K562 (cell line): ENCODE results near the gene FRYL. TPM values are rescaled to one million over a fixed set of nuclear protein-coding genes. Genes with fewer than 3 reads are reported as not detected.

Source experiments
- ATAC-seq: fragments of 200-7000 bp; cut with Tn5 transposase; 3 replicates; pipeline ENCODE4 v1.9.1; 2020; ENCODE audit warnings: moderate library complexity
- BruUV-seq: library from RNA; stranded (reverse); fragments of 400-500 nt; replicated peaks from 2 replicates; lab custom pipeline; 2021; lab: Mats Ljungman, UMichigan
- CTCF ChIA-PET: fragments of 300-600 bp; formaldehyde crosslinking; extraction: SDS; loops from one replicate; lab custom pipeline; 2021; ENCODE audit warnings: low intra/inter-chr PET ratio; lab: Yijun Ruan, JAX
- POLR2A ChIA-PET: fragments of 300-600, 350-650 bp; sonication (Branson Sonifier 250); formaldehyde crosslinking; extraction: SDS; loops from one replicate; lab custom pipeline; 2021; ENCODE audit warnings: antibody characterized with exemption, inconsistent platforms; lab: Yijun Ruan, JAX
- DNase-seq, 4 experiments: peaks; one replicate each; pipeline versions ENCODE4 v3.0.0 to v3.0.0-alpha.2; 2011 to 2018; ENCODE audit warnings: low spot score in 3 of 4, mixed read lengths in 3 of 4; ENCODE audit errors: extremely low read depth in 1 of 4
- FAIRE-seq: peaks from 2 replicates; lab custom pipeline; 2011; peaks lifted over from hg19 to GRCh38; lab: Jason Lieb, UNC
- H2AFZ ChIP-seq: 2 replicates; pipeline ENCODE4 v1.6.0; 2011; ENCODE audit warnings: low read depth, low read length, control low read depth, inconsistent platforms
- H3K27ac ChIP-seq: fragments of 200-600 bp; 3 replicates; pipeline ENCODE4 v1.8.0; 2011; ENCODE audit warnings: low read depth, mild to moderate bottlenecking, control low read depth, inconsistent platforms, low read length, moderate library complexity, mixed read lengths; ENCODE audit errors: extremely low read depth
- H3K27me3 ChIP-seq, 2 experiments: fragments of 300-600 bp in 1 of 2; 2 replicates in 1 of 2; 3 replicates in 1 of 2; pipeline versions ENCODE4 v1.6.0 to v1.8.0; 2011; ENCODE audit warnings: inconsistent platforms in 2 of 2, low read length in 2 of 2, mild to moderate bottlenecking in 1 of 2, mixed read lengths in 1 of 2, moderate library complexity in 1 of 2; ENCODE audit not compliant: control insufficient read depth in 2 of 2, insufficient read depth in 2 of 2
- H3K36me3 ChIP-seq: fragments of 300-600 bp; 3 replicates; pipeline ENCODE4 v1.8.0; 2011; ENCODE audit warnings: mild to moderate bottlenecking, low read length, inconsistent platforms; ENCODE audit not compliant: control insufficient read depth, insufficient read depth
- H3K4me1 ChIP-seq, 2 experiments: fragments of 200-600 bp in 1 of 2; replicated peaks in 1 of 2; 2 replicates in 1 of 2; 3 replicates in 1 of 2; pipeline versions ENCODE4 v1.5.1 to v1.8.0; 2011; ENCODE audit warnings: inconsistent platforms in 2 of 2, low read length in 2 of 2, mild to moderate bottlenecking in 1 of 2, mixed read lengths in 1 of 2, moderate library complexity in 1 of 2; ENCODE audit not compliant: control insufficient read depth in 2 of 2, insufficient read depth in 2 of 2
- H3K4me2 ChIP-seq: 2 replicates; pipeline ENCODE4 v1.6.1; 2011; ENCODE audit warnings: low read length, control low read depth, inconsistent platforms, mixed read lengths; ENCODE audit not compliant: insufficient read depth
- H3K4me3 ChIP-seq: fragments of 200-600 bp; sonication (generic), shearing (Covaris generic); 2 replicates; pipeline ENCODE4 v1.5.1; 2016; ENCODE audit warnings: control low read depth, inconsistent platforms
- H3K79me2 ChIP-seq: fragments of 200-600 bp; 3 replicates; pipeline ENCODE4 v1.8.0; 2011; ENCODE audit warnings: low read length, inconsistent platforms; ENCODE audit not compliant: control insufficient read depth, insufficient read depth
- H3K9ac ChIP-seq, 2 experiments: 2 replicates each; pipeline versions ENCODE4 v1.6.0 to v1.6.1; 2011; ENCODE audit warnings: low read depth in 2 of 2, low read length in 2 of 2, control low read depth in 1 of 2, inconsistent platforms in 1 of 2, mild to moderate bottlenecking in 1 of 2, mixed read lengths in 1 of 2; ENCODE audit not compliant: insufficient read depth in 1 of 2
- H3K9me1 ChIP-seq: one replicate; pipeline ENCODE4 v1.6.0; 2011; ENCODE audit warnings: inconsistent platforms, mild to moderate bottlenecking, low read length, moderate library complexity; ENCODE audit not compliant: control insufficient read depth, insufficient read depth
- H3K9me3 ChIP-seq: replicated peaks from 2 replicates; pipeline ENCODE4 v1.5.1; 2011; ENCODE audit warnings: low read depth, low read length, inconsistent platforms; ENCODE audit not compliant: control insufficient read depth, insufficient read depth
- H4K20me1 ChIP-seq: replicated peaks from 2 replicates; pipeline ENCODE4 v1.6.1; 2011; ENCODE audit warnings: low read length, inconsistent platforms, mixed read lengths; ENCODE audit not compliant: control insufficient read depth, insufficient read depth
- CHD7 ChIP-seq: fragments of 200-600 bp; sonication (generic); IDR thresholded peaks from one replicate; pipeline ENCODE4 v1.6.1; 2012; ENCODE audit warnings: mild to moderate bottlenecking, low read depth, low read length, inconsistent platforms
- EP300 ChIP-seq: IDR thresholded peaks from 2 replicates; pipeline ENCODE4 v1.6.1; 2012; ENCODE audit warnings: low read length, improper control_type of control experiment
- ESRRA ChIP-seq: fragments of 450-650 bp; IDR thresholded peaks from 2 replicates; pipeline ENCODE4 v1.6.1; 2014; ENCODE audit warnings: low read depth, mild to moderate bottlenecking, moderate library complexity, borderline replicate concordance
- GATAD2B ChIP-seq: fragments of 450-650 bp; IDR thresholded peaks from 2 replicates; pipeline ENCODE4 v1.6.1; 2017; ENCODE audit warnings: mild to moderate bottlenecking, borderline replicate concordance
- RBM15 ChIP-seq: fragments of 200-400 bp; formaldehyde crosslinking; IDR thresholded peaks from 2 replicates; pipeline ENCODE4 v1.6.1; 2018; ENCODE audit warnings: mild to moderate bottlenecking, low read length, moderate library complexity; ENCODE audit not compliant: insufficient read depth
- ZHX1 ChIP-seq: fragments of 150-350 bp; conservative IDR thresholded peaks from 2 replicates; pipeline ENCODE4 v1.6.1; 2014; ENCODE audit warnings: low read length
- WGBS: fragments of 100-300 bp; shearing (Covaris generic); methylation state at CpG from one replicate; pipeline ENCODE4 v1.1.6; 2016; ENCODE audit warnings: low coverage, mixed read lengths; ENCODE audit not compliant: insufficient coverage; ENCODE audit errors: missing lambda C conversion rate; 5-methylcytosine and 5-hydroxymethylcytosine counted together
- in situ Hi-C: fragments of 300-500 bp; cut with MboI; formaldehyde crosslinking; loops from 4 replicates; pipeline ENCODE4 v1.15.0; 2018; ENCODE audit warnings: inconsistent platforms, mixed read lengths
- intact Hi-C: fragments of 100-400 bp; cut with micrococcal nuclease; formaldehyde crosslinking; loops from 2 replicates; pipeline ENCODE4 v1.14.2; 2022
- polyA plus RNA-seq, 8 experiments: library from polyadenylated mRNA; depleted of rRNA in 4 of 8; stranded (reverse) in 5 of 8; unstranded in 3 of 8; fragments of >200 nt; fragmentation: Nextera tagmentation in 2 of 8; fragmentation: Illumina TruSeq in 1 of 8; extraction: Ambion mirVana in 2 of 8; extraction: Trizol in 1 of 8; gene quantifications; 2 replicates each; pipeline versions ENCODE4 v1.2.1 to v1.2.3, GENCODE V29; 2011 to 2014; ENCODE audit warnings: inconsistent platforms in 1 of 8, missing spikeins in 1 of 8
- total RNA-seq, 7 experiments: library from RNA; depleted of rRNA in 6 of 7; stranded (reverse); fragments of >200 nt in 6 of 7; fragmentation: Illumina TruSeq in 2 of 7; extraction: Trizol in 2 of 7; gene quantifications; 2 replicates each; pipeline versions ENCODE4 v1.2.1 to v1.2.3, GENCODE V29; 2011 to 2021; ENCODE audit warnings: low replicate concordance in 1 of 7

Gene FRYL
- total and polyA plus RNA-seq, 9 of the 15 experiments (the other 6 are each of a cell fraction or from before 2014, with no cell fraction given): 7.2 to 34.9 (median 15.9) TPM

GRCh38 chr4:48816971-48817370 is 36.9 kb upstream of the FRYL start:
- H3K79me2 ChIP-seq: no peaks in the 10 kb centered on the region
- ATAC-seq (peak; percentile 53; the same call in 2 of the 3 replicates), FAIRE-seq (no peak), DNase-seq (no peak)
- no peaks in the 10 kb centered on the region for H3K9me1 ChIP-seq
- H3K4me1 ChIP-seq: no peaks in the 10 kb centered on the region; a peak in 1 of 5 replicates
- H3K9ac ChIP-seq: no peak overlapping the region
- H3K4me3 ChIP-seq: no peak overlapping the region
- H3K27me3 ChIP-seq: 0 out of 5 replicates have a peak, but pooled peaks cover 0 to 3% of the 10 kb centered on the region in 2 experiments
- in situ Hi-C loops (no loop called here), intact Hi-C loops (no loop called here)
- H2AFZ ChIP-seq: no peak overlapping the region
- no peaks in the 10 kb centered on the region for H3K36me3 ChIP-seq
- ChIA-PET POLR2A (interaction anchor here (0.7 to 0.8 kb wide), 2 partner anchors 12 to 20 kb away, joined by 3 to 5 read pairs; no protein-coding TSS in a partner anchor), CTCF (no interaction called here)
- no peak overlapping the region for H3K4me2 ChIP-seq
- H3K9me3 ChIP-seq: no peaks in the 10 kb centered on the region
- 12% methylated on average over 6 of the region's 6 CpGs for WGBS
- BruUV-seq: no TSS peak
- no peak overlapping the region for H3K27ac ChIP-seq
- H4K20me1 ChIP-seq: no peaks in the 10 kb centered on the region
- no peak for TF ChIP-seq ZHX1
- TF ChIP-seq CHD7: no peak
- no peak for TF ChIP-seq ESRRA
- TF ChIP-seq RBM15: no peak
- TF ChIP-seq EP300: no peak
- TF ChIP-seq GATAD2B: no peak
